Progenitor cell of endocrine pancreas (in vitro differentiated cells): ENCODE measurements around the gene GFER. TPM values are rescaled to one million over a fixed set of nuclear protein-coding genes. Genes with fewer than 3 reads are reported as not detected.

Experiments
- DNase-seq: peaks from one replicate; pipeline ENCODE4 v3.0.0; 2021; ENCODE audit warnings: low spot score; ENCODE audit not compliant: unreplicated experiment
- H3K27ac Mint-ChIP-seq: 2 replicates; pipeline ENCODE4 v1.8.0; 2021; ENCODE audit warnings: mild to moderate bottlenecking, moderate library complexity, mixed read lengths
- H3K27me3 Mint-ChIP-seq: 2 replicates; pipeline ENCODE4 v1.8.0; 2021; ENCODE audit warnings: mixed read lengths
- H3K36me3 Mint-ChIP-seq: 2 replicates; pipeline ENCODE4 v1.8.0; 2022; ENCODE audit warnings: mixed read lengths; ENCODE audit not compliant: insufficient read depth
- H3K4me1 Mint-ChIP-seq: 2 replicates; pipeline ENCODE4 v1.8.0; 2021; ENCODE audit warnings: low read depth, mixed read lengths
- H3K4me3 Mint-ChIP-seq: 2 replicates; pipeline ENCODE4 v1.8.0; 2021; ENCODE audit warnings: low read depth, mild to moderate bottlenecking, moderate library complexity, mixed read lengths
- H3K9me3 Mint-ChIP-seq: 2 replicates; pipeline ENCODE4 v1.8.0; 2021; ENCODE audit warnings: low read depth, mixed read lengths
- total RNA-seq: library from RNA; stranded (reverse); gene quantifications from 2 replicates; pipeline ENCODE4 v1.2.1, GENCODE V29; 2021
- TF ChIP-seq, protein P1 (sequence below): fragments of 200-600 bp; sonication (generic); IDR thresholded peaks from one replicate; pipeline ENCODE4 v1.5.0; 2021; ENCODE audit warnings: antibody characterized with exemption, mild to moderate bottlenecking; ENCODE audit not compliant: unreplicated experiment

The GFER gene
- total RNA-seq, 1 donor from 2014 or later, result 32.9 TPM

DNA sequence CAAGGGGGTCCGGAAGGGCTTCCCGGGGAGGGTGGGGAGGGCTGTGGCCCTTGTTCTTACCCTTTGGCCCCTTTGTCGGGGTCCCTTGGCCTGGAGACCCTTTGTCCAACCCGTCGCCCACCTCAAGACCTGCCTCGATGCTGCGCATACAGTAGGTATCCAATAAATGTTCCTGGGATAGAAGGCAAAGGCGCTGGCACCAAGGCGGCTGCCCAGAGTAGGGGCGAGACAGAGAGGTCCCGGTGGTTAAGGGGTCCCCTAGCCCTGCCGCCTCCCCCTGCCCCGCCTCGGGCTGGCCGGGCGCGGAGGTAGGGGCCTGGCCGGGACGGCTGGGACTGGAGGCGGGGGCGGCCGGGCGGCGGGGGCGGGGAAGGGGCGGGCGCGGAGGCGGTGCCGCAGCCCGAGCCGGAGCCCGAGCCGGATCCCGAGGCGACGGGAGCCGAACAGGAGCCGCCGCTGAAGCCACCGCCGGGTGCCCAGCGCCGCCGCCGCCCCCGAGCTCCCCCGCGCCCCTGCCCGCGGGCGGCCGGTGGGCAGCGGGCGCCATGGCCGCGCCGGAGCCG lies 42.5 kb downstream of the GFER start, which contains the start of gene NHERF2:
Gene NHERF2, plus strand, starts transcription at position 442 of the 563 bp plus-strand sequence. Its CDS starts 104 bp downstream, at position 546.
- Mint-ChIP-seq H3K36me3 (no peaks in the 10 kb centered on the region), H3K9me3 (no peaks in the 10 kb centered on the region), H3K4me1 (peaks cover 5% of the 10 kb centered on the region), H3K27ac (no peak within 1 kb of the TSS), H3K27me3 (peaks cover 28% of the 10 kb centered on the region), H3K4me3 (peak within 1 kb of the TSS; percentile 68)
- no peak for DNase-seq
- TF ChIP-seq, protein P1, sequence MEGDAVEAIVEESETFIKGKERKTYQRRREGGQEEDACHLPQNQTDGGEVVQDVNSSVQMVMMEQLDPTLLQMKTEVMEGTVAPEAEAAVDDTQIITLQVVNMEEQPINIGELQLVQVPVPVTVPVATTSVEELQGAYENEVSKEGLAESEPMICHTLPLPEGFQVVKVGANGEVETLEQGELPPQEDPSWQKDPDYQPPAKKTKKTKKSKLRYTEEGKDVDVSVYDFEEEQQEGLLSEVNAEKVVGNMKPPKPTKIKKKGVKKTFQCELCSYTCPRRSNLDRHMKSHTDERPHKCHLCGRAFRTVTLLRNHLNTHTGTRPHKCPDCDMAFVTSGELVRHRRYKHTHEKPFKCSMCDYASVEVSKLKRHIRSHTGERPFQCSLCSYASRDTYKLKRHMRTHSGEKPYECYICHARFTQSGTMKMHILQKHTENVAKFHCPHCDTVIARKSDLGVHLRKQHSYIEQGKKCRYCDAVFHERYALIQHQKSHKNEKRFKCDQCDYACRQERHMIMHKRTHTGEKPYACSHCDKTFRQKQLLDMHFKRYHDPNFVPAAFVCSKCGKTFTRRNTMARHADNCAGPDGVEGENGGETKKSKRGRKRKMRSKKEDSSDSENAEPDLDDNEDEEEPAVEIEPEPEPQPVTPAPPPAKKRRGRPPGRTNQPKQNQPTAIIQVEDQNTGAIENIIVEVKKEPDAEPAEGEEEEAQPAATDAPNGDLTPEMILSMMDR, result no peak

DNA sequence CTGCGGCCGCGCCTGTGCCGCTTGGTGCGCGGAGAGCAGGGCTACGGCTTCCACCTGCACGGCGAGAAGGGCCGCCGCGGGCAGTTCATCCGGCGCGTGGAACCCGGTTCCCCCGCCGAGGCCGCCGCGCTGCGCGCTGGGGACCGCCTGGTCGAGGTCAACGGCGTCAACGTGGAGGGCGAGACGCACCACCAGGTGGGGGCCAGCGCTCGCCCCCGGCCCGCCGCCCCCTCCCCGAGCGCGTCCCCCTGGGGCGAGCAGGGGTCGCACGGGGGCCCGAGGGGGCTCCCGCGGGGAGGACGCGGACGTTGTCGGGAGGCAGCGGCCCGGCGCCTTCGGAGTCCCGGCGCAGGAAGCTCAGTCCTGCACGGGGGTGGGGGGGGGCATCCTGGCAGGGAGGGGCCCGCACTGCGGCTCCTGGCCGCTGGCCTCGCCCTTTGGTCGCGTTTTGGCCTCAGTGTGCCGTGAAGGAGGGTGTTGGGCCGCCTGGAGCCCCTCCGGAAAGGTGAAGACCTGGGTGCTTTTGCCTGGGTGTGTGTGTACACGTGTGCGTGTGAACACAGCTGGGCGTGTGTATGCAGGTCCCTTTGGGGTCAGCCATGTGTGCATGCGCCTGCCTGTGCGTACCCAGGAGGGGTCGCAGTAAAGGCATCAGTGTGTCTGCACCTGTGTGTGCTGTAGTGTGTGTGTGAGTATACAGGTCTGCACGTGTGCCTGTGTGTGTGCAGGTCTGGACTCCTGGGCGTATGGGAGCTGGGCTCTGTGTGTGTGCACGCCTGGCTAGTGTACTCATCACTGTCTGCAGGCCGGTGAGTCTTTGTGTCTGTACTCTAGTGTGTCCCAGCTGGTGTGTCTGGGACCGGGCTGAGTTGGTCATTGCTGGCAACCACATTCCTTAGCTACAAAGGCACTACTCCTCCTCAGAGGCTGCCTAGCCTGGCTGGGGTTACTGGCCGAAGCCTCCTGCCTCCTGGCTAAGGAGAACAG lies 43.3 kb downstream of the GFER start:
- Mint-ChIP-seq H3K27ac (no peak overlapping the region), H3K4me1 (peaks cover 5% of the 10 kb centered on the region), H3K4me3 (peak overlapping the region; percentile 68), H3K9me3 (no peaks in the 10 kb centered on the region), H3K27me3 (peaks cover 25% of the 10 kb centered on the region), H3K36me3 (no peaks in the 10 kb centered on the region)
- TF ChIP-seq, protein P1, result no peak
- no peak for DNase-seq

DNA sequence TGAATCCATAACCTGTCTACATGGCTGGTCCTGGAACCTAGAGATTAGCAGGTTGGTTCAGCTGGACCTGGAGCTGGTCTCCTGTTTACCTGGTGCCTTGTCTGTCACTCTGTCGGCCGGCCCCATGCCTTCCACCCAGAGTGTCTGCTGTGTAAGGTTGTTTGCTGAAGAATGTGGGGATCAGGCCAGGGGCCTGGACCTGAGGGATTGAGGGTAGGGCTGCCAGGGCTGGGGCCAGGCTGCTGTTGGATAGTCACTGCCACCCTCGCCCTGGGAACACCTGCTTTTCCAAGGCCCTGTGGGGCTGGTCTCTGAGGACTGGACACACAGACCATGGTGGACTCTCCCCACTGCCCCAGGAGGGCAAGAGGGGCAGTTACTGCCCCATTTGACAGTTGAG lies 44.2 kb downstream of the GFER start:
- peaks cover 1% of the 10 kb centered on the region for H3K4me1 Mint-ChIP-seq
- H3K36me3 Mint-ChIP-seq, result no peaks in the 10 kb centered on the region
- H3K27me3 Mint-ChIP-seq, result peaks cover 21% of the 10 kb centered on the region
- no peak for DNase-seq
- no peak overlapping the region for H3K4me3 Mint-ChIP-seq
- H3K27ac Mint-ChIP-seq, result no peak overlapping the region
- TF ChIP-seq, protein P1, result no peak
- no peaks in the 10 kb centered on the region for H3K9me3 Mint-ChIP-seq

DNA sequence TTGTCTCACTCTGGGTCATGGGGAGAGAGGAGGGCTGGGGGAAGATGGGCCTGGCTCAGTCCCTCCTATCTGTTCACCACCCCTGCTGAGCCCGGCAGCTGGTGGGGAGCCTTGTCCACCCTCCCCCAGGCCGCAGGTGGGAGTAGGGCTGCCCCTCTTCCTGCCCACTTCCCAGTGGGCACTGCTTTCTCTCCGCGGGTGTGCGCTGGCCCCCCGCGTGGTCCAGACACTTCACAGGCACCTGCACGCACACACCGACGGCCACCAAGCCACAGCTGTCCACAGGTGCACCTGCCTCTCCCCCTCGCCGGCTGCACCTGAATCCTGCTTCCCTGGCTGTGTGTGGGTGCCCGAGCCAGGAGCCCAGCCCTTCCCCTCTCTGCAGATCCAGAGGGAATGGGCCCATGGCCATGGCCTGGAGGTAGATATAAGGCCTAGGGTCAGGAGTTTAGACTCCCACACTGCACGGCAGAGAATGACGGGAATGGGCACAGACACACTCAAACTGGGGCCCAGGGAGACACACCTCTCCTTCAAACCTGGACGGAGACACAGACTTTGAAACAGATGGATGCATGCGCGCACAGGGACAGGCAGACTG lies 44.7 kb downstream of the GFER start:
- Mint-ChIP-seq H3K27me3 (peaks cover 21% of the 10 kb centered on the region), H3K4me3 (no peak overlapping the region), H3K4me1 (peaks cover 1% of the 10 kb centered on the region), H3K9me3 (no peaks in the 10 kb centered on the region), H3K27ac (peak overlapping the region; percentile 45), H3K36me3 (no peaks in the 10 kb centered on the region)
- TF ChIP-seq, protein P1, result no peak
- no peak for DNase-seq

DNA sequence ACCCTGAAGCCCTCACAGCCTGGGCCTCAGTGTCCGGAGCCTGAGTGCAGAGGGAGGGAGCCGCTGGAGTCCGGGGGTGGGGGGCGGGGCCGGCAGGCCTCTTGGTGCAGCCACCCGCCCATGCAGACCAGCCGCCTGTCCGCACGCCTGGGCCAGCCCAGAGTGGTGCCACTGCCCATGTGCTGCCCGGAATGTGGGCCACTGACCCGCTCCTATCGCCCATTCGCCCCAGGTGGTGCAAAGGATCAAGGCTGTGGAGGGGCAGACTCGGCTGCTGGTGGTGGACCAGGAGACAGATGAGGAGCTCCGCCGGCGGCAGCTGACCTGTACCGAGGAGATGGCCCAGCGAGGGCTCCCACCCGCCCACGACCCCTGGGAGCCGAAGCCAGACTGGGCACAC lies 45.4 kb downstream of the GFER start:
- no peak for DNase-seq
- Mint-ChIP-seq H3K27me3 (peaks cover 17% of the 10 kb centered on the region), H3K36me3 (no peaks in the 10 kb centered on the region), H3K4me1 (peaks cover 1% of the 10 kb centered on the region), H3K27ac (no peak overlapping the region), H3K9me3 (no peaks in the 10 kb centered on the region), H3K4me3 (no peak overlapping the region)
- TF ChIP-seq, protein P1, result no peak
